A549 (cell line): Measurements from ENCODE around the gene PAFAH2. TPM values are rescaled to one million over a fixed set of nuclear protein-coding genes. Genes with fewer than 3 reads are reported as not detected.

Experiments
- ATAC-seq, 2 experiments: fragments of 200-7000 bp in 1 of 2; fragments of >200 bp in 1 of 2; cut with Nextera tagmentation in 1 of 2; cut with Tn5 transposase in 1 of 2; 3 replicates each; pipeline versions ENCODE4 v1.8.0 to v1.9.1; 2018 to 2020; ENCODE audit warnings: mild to moderate bottlenecking in 1 of 2, moderate library complexity in 1 of 2
- CTCF ChIA-PET: fragments of 300-600 bp; sonication (Branson Sonifier 250); formaldehyde crosslinking; extraction: SDS; loops from one replicate; lab custom pipeline; 2021; ENCODE audit warnings: antibody characterized with exemption, inconsistent platforms; lab: Yijun Ruan, JAX
- POLR2A ChIA-PET: fragments of 350-600 bp; formaldehyde crosslinking; extraction: SDS; loops from one replicate; lab custom pipeline; 2021; ENCODE audit warnings: antibody characterized with exemption, inconsistent platforms; lab: Yijun Ruan, JAX
- DNase-seq, 2 experiments: peaks; one replicate each; pipeline versions ENCODE4 v3.0.0 to v3.0.0-alpha.2; 2011 to 2016; ENCODE audit warnings: low read depth in 1 of 2, low spot score in 1 of 2
- FAIRE-seq: peaks from 2 replicates; lab custom pipeline; 2011; peaks lifted over from hg19 to GRCh38; lab: Jason Lieb, UNC
- H3K27ac ChIP-seq, 2 experiments: fragments of >200 bp; sonication (Bioruptor Twin); formaldehyde crosslinking; 3 replicates each; pipeline ENCODE4 v1.5.1; 2016 to 2017
- H3K4me1 ChIP-seq: fragments of >200 bp; sonication (Bioruptor Twin); formaldehyde crosslinking; 3 replicates; pipeline ENCODE4 v1.6.1; 2016
- H3K4me2 ChIP-seq: fragments of >200 bp; sonication (Bioruptor Twin); formaldehyde crosslinking; 3 replicates; pipeline ENCODE4 v1.6.1; 2016
- H3K4me3 ChIP-seq: fragments of >200 bp; sonication (Bioruptor Twin); formaldehyde crosslinking; 3 replicates; pipeline ENCODE4 v1.5.1; 2016
- H3K9me3 ChIP-seq: fragments of >200 bp; sonication (Bioruptor Twin); formaldehyde crosslinking; 3 replicates; pipeline ENCODE4 v1.6.1; 2016
- ATOH8 ChIP-seq: fragments of 250-450 bp; sonication (Bioruptor Pico); IDR thresholded peaks from 2 replicates; pipeline ENCODE4 v1.5.0; 2020; ENCODE audit warnings: low read depth, mild to moderate bottlenecking, moderate library complexity
- BHLHE40 ChIP-seq: IDR thresholded peaks from 2 replicates; pipeline ENCODE4 v1.6.1; 2012; ENCODE audit warnings: low read depth, low read length, inconsistent platforms
- CBX2 ChIP-seq: fragments of 200-600 bp; sonication (generic); IDR thresholded peaks from 2 replicates; pipeline ENCODE4 v1.6.1; 2016; ENCODE audit warnings: low read depth, mild to moderate bottlenecking, borderline replicate concordance
- CEBPB ChIP-seq, 2 experiments: fragments of >200 bp in 1 of 2; sonication (Bioruptor Twin) in 1 of 2; formaldehyde crosslinking in 1 of 2; IDR thresholded peaks; 2 replicates each; pipeline ENCODE4 v1.6.1; 2012 to 2016
- FOSL2 ChIP-seq, 2 experiments: fragments of 450-650 bp in 1 of 2; fragments of >200 bp in 1 of 2; sonication (Bioruptor Twin) in 1 of 2; formaldehyde crosslinking; IDR thresholded peaks; 2 replicates each; pipeline versions ENCODE4 v1.5.0 to v1.6.1; 2016 to 2020; ENCODE audit warnings: mild to moderate bottlenecking in 1 of 2, moderate library complexity in 1 of 2
- GATA3 ChIP-seq: IDR thresholded peaks from 2 replicates; pipeline ENCODE4 v1.6.1; 2012; ENCODE audit warnings: borderline replicate concordance
- JUN ChIP-seq, 2 experiments: fragments of >200 bp; sonication (Bioruptor Twin); formaldehyde crosslinking; IDR thresholded peaks; 2 replicates in 1 of 2; 3 replicates in 1 of 2; pipeline ENCODE4 v1.6.1; 2016 to 2017
- KDM1A ChIP-seq: fragments of 200-600 bp; sonication (generic); IDR thresholded peaks from 2 replicates; pipeline ENCODE4 v1.6.1; 2016; ENCODE audit warnings: low read depth, mild to moderate bottlenecking
- MAZ ChIP-seq: fragments of 150-350 bp; IDR thresholded peaks from 2 replicates; pipeline ENCODE4 v1.6.1; 2014; ENCODE audit warnings: antibody characterized with exemption, low read depth, low read length, borderline replicate concordance
- PBX3 ChIP-seq: IDR thresholded peaks from 2 replicates; pipeline ENCODE4 v1.6.1; 2012
- REST ChIP-seq: fragments of 200-600 bp; sonication (generic); IDR thresholded peaks from 2 replicates; pipeline ENCODE4 v1.6.1; 2016; ENCODE audit warnings: antibody characterized with exemption, mild to moderate bottlenecking, moderate library complexity
- ZSCAN20 ChIP-seq: fragments of 250-450 bp; sonication (Bioruptor Pico); IDR thresholded peaks from 2 replicates; pipeline ENCODE4 v1.8.0; 2022; ENCODE audit warnings: mild to moderate bottlenecking, moderate library complexity
- WGBS: methylation state at CpG from one replicate; pipeline ENCODE4 v1.1.6; 2017; ENCODE audit errors: missing lambda C conversion rate; 5-methylcytosine and 5-hydroxymethylcytosine counted together
- polyA plus RNA-seq, 4 experiments: library from polyadenylated mRNA; depleted of rRNA in 3 of 4; stranded (reverse); fragments of >200 nt; fragmentation: RNase III in 1 of 4; extraction: RNeasy Plus Mini Kit Qiagen cat#74134 plus additional on column Dnase treatment in 1 of 4; gene quantifications; 2 replicates in 3 of 4; 3 replicates in 1 of 4; pipeline ENCODE4 v1.2.3, GENCODE V29; 2011 to 2017

PAFAH2 gene
- polyA plus RNA-seq, 2 of the 4 experiments (the other 2 are of a cell fraction), result 6.3 to 13.7 TPM

- H3K9me3 ChIP-seq, result no peaks in the 10 kb centered on the region
- FAIRE-seq, result no peak
- H3K4me3 ChIP-seq, result no peak overlapping the region
- WGBS, result 90% methylated on average over 5 of the region's 5 CpGs
- TF ChIP-seq JUN (IDR thresholded peaks at IDR 0.05) (no peak), ZSCAN20 (no peak), FOSL2 (IDR thresholded peaks at IDR 0.05) (no peak), FOSL2 (CRISPR knock-in tag; IDR thresholded peaks at IDR 0.05) (no peak)
- H3K4me2 ChIP-seq, result no peak overlapping the region
- no peak for DNase-seq
- POLR2A ChIA-PET, result no interaction called here
- CTCF ChIA-PET, result no interaction called here
- H3K4me1 ChIP-seq, result no peaks in the 10 kb centered on the region
- ATAC-seq, result no peak
- no peak overlapping the region for H3K27ac ChIP-seq
These were observed 70.2 kb downstream of the PAFAH2 start for GRCh38 chr1:25927521-25928265.

- no peak for DNase-seq
- CTCF ChIA-PET, result interaction anchor here (0.6 kb wide), 1 partner anchor 128 kb away, joined by 3 read pairs; no protein-coding TSS in a partner anchor
- no peak overlapping the region for H3K27ac ChIP-seq
- H3K4me3 ChIP-seq, result no peak overlapping the region
- H3K9me3 ChIP-seq, result no peaks in the 10 kb centered on the region
- 76% methylated on average over 6 of the region's 13 CpGs for WGBS
- no peak for ATAC-seq
- no peak for FAIRE-seq
- peaks cover 5% of the 10 kb centered on the region; the same call in 1 of the 3 replicates for H3K4me1 ChIP-seq
- POLR2A ChIA-PET, result no interaction called here
- no peak overlapping the region for H3K4me2 ChIP-seq
- TF ChIP-seq REST (no peak), KDM1A (no peak), CBX2 (no peak), CEBPB (IDR thresholded peaks at IDR 0.05) (no peak), GATA3 (no peak), PBX3 (no peak), BHLHE40 (no peak)
These were observed 70.9 kb downstream of the PAFAH2 start for GRCh38 chr1:25926731-25927496.

- no peaks in the 10 kb centered on the region for H3K9me3 ChIP-seq
- FAIRE-seq (no peak), ATAC-seq (no peak), DNase-seq (no peak)
- H3K4me1 ChIP-seq, result peaks cover 7% of the 10 kb centered on the region; the same call in 1 of the 3 replicates
- no peak for TF ChIP-seq ZSCAN20
- no peak for TF ChIP-seq ATOH8 (CRISPR knock-in tag)
- no peak for TF ChIP-seq MAZ
- no peak for TF ChIP-seq REST
- TF ChIP-seq CEBPB (IDR thresholded peaks at IDR 0.05), result no peak
- no peak overlapping the region for H3K27ac ChIP-seq
- POLR2A ChIA-PET, result no interaction called here
- H3K4me3 ChIP-seq, result no peak overlapping the region
- no peak overlapping the region for H3K4me2 ChIP-seq
- CTCF ChIA-PET, result no interaction called here
- whole genome bisulfite sequencing, result 49% methylated on average over 2 of the region's 2 CpGs
These were observed 73.4 kb downstream of the PAFAH2 start for GRCh38 chr1:25924454-25924853.
